H9 (cell line): ENCODE measurements around the gene GFM1. TPM values are rescaled to one million over a fixed set of nuclear protein-coding genes. Genes with fewer than 3 reads are reported as not detected.

Experiments used
- DNase-seq: peaks from one replicate; pipeline ENCODE4 v3.0.0-alpha.2; 2017
- H2AFZ ChIP-seq: one replicate; pipeline ENCODE4 v1.6.1; 2013; ENCODE audit warnings: mild to moderate bottlenecking, low read length, control low read depth, moderate library complexity
- H2AK5ac ChIP-seq: 2 replicates; pipeline ENCODE4 v1.6.1; 2013; ENCODE audit warnings: low read length, control low read depth, mixed read lengths; ENCODE audit not compliant: insufficient read length
- H2BK120ac ChIP-seq: one replicate; pipeline ENCODE4 v1.6.1; 2013; ENCODE audit warnings: low read depth, mild to moderate bottlenecking, low read length, control low read depth, inconsistent platforms; ENCODE audit not compliant: poor library complexity, severe bottlenecking
- H2BK12ac ChIP-seq: 2 replicates; pipeline ENCODE4 v1.6.1; 2013; ENCODE audit warnings: low read length, control low read depth, mixed read lengths, low read depth; ENCODE audit not compliant: insufficient read length
- H2BK15ac ChIP-seq: 2 replicates; pipeline ENCODE4 v1.6.1; 2013; ENCODE audit warnings: low read depth, low read length, control low read depth
- H2BK20ac ChIP-seq: one replicate; pipeline ENCODE4 v1.6.1; 2013; ENCODE audit warnings: low read depth, mild to moderate bottlenecking, low read length, control low read depth, inconsistent platforms; ENCODE audit not compliant: poor library complexity, severe bottlenecking
- H2BK5ac ChIP-seq: 2 replicates; pipeline ENCODE4 v1.6.1; 2013; ENCODE audit warnings: low read length, control low read depth, mixed read lengths; ENCODE audit not compliant: insufficient read length
- H3K14ac ChIP-seq: 2 replicates; pipeline ENCODE4 v1.6.1; 2013; ENCODE audit warnings: low read length, control low read depth; ENCODE audit not compliant: insufficient read depth
- H3K18ac ChIP-seq: 2 replicates; pipeline ENCODE4 v1.6.1; 2013; ENCODE audit warnings: low read depth, mild to moderate bottlenecking, mixed read lengths, low read length, control low read depth; ENCODE audit not compliant: insufficient read length
- H3K23ac ChIP-seq: 2 replicates; pipeline ENCODE4 v1.6.1; 2013; ENCODE audit warnings: low read length, control low read depth, mixed read lengths, low read depth; ENCODE audit not compliant: insufficient read length
- H3K23me2 ChIP-seq: 2 replicates; pipeline ENCODE4 v1.6.1; 2013; ENCODE audit warnings: low read depth, mild to moderate bottlenecking, mixed read lengths, low read length, control low read depth; ENCODE audit not compliant: insufficient read length, poor library complexity, severe bottlenecking
- H3K27ac ChIP-seq: 2 replicates; pipeline ENCODE4 v1.5.1; 2013; ENCODE audit warnings: low read length, control low read depth, mixed read lengths, low read depth; ENCODE audit not compliant: insufficient read length
- H3K27me3 ChIP-seq: 2 replicates; pipeline ENCODE4 v1.6.1; 2013; ENCODE audit warnings: low read length, control low read depth, inconsistent platforms; ENCODE audit not compliant: insufficient read depth
- H3K4ac ChIP-seq: 2 replicates; pipeline ENCODE4 v1.6.1; 2013; ENCODE audit warnings: low read depth, mild to moderate bottlenecking, control low read depth, inconsistent platforms, low read length, moderate library complexity
- H3K4me1 ChIP-seq: 2 replicates; pipeline ENCODE4 v1.6.1; 2013; ENCODE audit warnings: low read length, control low read depth, inconsistent platforms; ENCODE audit not compliant: insufficient read depth
- H3K4me2 ChIP-seq: 2 replicates; pipeline ENCODE4 v1.6.1; 2013; ENCODE audit warnings: low read length, control low read depth, mixed read lengths; ENCODE audit not compliant: insufficient read length, insufficient read depth
- H3K56ac ChIP-seq: 2 replicates; pipeline ENCODE4 v1.6.1; 2013; ENCODE audit warnings: low read depth, mild to moderate bottlenecking, mixed read lengths, low read length, control low read depth; ENCODE audit not compliant: insufficient read length
- H3K79me1 ChIP-seq: 2 replicates; pipeline ENCODE4 v1.6.1; 2013; ENCODE audit warnings: low read depth, mild to moderate bottlenecking, moderate library complexity, low read length, control low read depth, inconsistent platforms; ENCODE audit not compliant: insufficient read depth, poor library complexity, severe bottlenecking
- H3K79me2 ChIP-seq: 2 replicates; pipeline ENCODE4 v1.6.1; 2013; ENCODE audit warnings: low read length, control low read depth, inconsistent platforms; ENCODE audit not compliant: insufficient read depth
- H3K9ac ChIP-seq: 2 replicates; pipeline ENCODE4 v1.6.1; 2013; ENCODE audit warnings: low read length, control low read depth, mixed read lengths; ENCODE audit not compliant: insufficient read length; ENCODE audit errors: extremely low read depth
- H3K9me3 ChIP-seq: one replicate; pipeline ENCODE4 v1.6.1; 2013; ENCODE audit warnings: low read depth, low read length, inconsistent platforms; ENCODE audit not compliant: control insufficient read depth
- H3T11ph ChIP-seq: one replicate; pipeline ENCODE4 v1.6.1; 2013; ENCODE audit warnings: mild to moderate bottlenecking, low read length, control low read depth, inconsistent platforms
- H4K20me1 ChIP-seq: one replicate; pipeline ENCODE4 v1.6.1; 2013; ENCODE audit not compliant: control insufficient read depth, insufficient read length, insufficient read depth
- H4K5ac ChIP-seq: 2 replicates; pipeline ENCODE4 v1.6.1; 2013; ENCODE audit warnings: low read depth, mild to moderate bottlenecking, mixed read lengths, low read length, control low read depth; ENCODE audit not compliant: insufficient read length
- H4K8ac ChIP-seq: replicated peaks from 2 replicates; pipeline ENCODE4 v1.6.1; 2013; ENCODE audit warnings: low read length, control low read depth, mixed read lengths, low read depth; ENCODE audit not compliant: insufficient read length
- H4K91ac ChIP-seq: 2 replicates; pipeline ENCODE4 v1.6.1; 2013; ENCODE audit warnings: low read depth, mild to moderate bottlenecking, moderate library complexity, mixed read lengths, low read length, control low read depth; ENCODE audit not compliant: insufficient read length
- H3K27ac Mint-ChIP-seq, 3 experiments: 2 replicates in 2 of 3; 3 replicates in 1 of 3; pipeline ENCODE4 v1.8.0; 2020 to 2021; ENCODE audit warnings: mixed read lengths in 3 of 3, mild to moderate bottlenecking in 1 of 3, moderate library complexity in 1 of 3
- H3K27me3 Mint-ChIP-seq: 2 replicates; pipeline ENCODE4 v1.8.0; 2021; ENCODE audit warnings: low read depth, mild to moderate bottlenecking, moderate library complexity, mixed read lengths
- H3K36me3 Mint-ChIP-seq, 3 experiments: 2 replicates in 2 of 3; 3 replicates in 1 of 3; pipeline ENCODE4 v1.8.0; 2020 to 2021; ENCODE audit warnings: low read depth in 3 of 3, mixed read lengths in 3 of 3; ENCODE audit not compliant: insufficient read depth in 1 of 3
- H3K4me1 Mint-ChIP-seq, 2 experiments: 2 replicates each; pipeline ENCODE4 v1.8.0; 2020; ENCODE audit warnings: mixed read lengths in 2 of 2
- H3K4me3 Mint-ChIP-seq, 2 experiments: 2 replicates in 1 of 2; 3 replicates in 1 of 2; pipeline ENCODE4 v1.8.0; 2020 to 2021; ENCODE audit warnings: mild to moderate bottlenecking in 2 of 2, mixed read lengths in 2 of 2, moderate library complexity in 1 of 2
- H3K9me3 Mint-ChIP-seq, 2 experiments: 2 replicates in 1 of 2; 3 replicates in 1 of 2; pipeline ENCODE4 v1.8.0; 2020; ENCODE audit warnings: mild to moderate bottlenecking in 2 of 2, mixed read lengths in 2 of 2, moderate library complexity in 1 of 2
- WGBS: extraction: QIAGEN DNeasy Blood & Tissue Kit; methylation state at CpG from one replicate; pipeline ENCODE4 v1.1.7; 2013; ENCODE audit warnings: missing lambda C conversion rate, low lambda C conversion rate, mixed read lengths; ENCODE audit not compliant: insufficient read length; ENCODE audit errors: extremely low coverage; 5-methylcytosine and 5-hydroxymethylcytosine counted together
- total RNA-seq: library from RNA; stranded (reverse); gene quantifications from 2 replicates; pipeline ENCODE4 v1.2.1, GENCODE V29; 2021
- TF ChIP-seq, protein P1 (sequence below): fragments of 200-600 bp; sonication (generic); conservative IDR thresholded peaks from 3 replicates; pipeline ENCODE4 v1.8.0; 2021; ENCODE audit warnings: antibody characterized with exemption, mild to moderate bottlenecking

Gene GFM1
- total RNA-seq, 1 experiment from 2014 or later = 47.1 TPM

DNA sequence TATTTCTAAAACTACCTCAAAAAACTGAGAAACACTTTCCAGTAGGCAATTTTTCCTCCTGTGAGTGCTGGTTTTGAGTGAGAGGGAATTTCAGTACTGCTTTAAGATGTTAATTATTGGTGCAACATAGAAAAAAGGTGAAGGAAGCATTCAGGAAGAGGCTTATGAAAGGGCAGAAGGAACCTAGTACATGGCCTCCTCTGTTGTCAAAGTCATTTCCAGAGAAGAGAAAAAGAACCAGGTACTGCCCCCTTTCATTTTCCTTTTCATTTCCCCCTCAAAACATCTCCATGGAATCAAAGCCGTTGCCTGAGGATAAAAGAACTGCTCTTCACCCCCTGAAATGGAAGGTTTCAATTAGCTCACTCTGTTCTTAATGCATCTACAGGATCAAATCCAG, 68.1 kb downstream of the GFM1 start:
- H3K79me2 ChIP-seq = no peaks in the 10 kb centered on the region
- no peak overlapping the region for H2AK5ac ChIP-seq
- no peak overlapping the region for H3K56ac ChIP-seq
- no CpG with 5 or more reads among the region's 1 CpG for WGBS
- H3T11ph ChIP-seq = no peak overlapping the region
- no peak overlapping the region for H2BK5ac ChIP-seq
- H3K27me3 ChIP-seq = no peaks in the 10 kb centered on the region
- no peak overlapping the region for H4K8ac ChIP-seq
- no peak for DNase-seq
- Mint-ChIP-seq H3K27me3 (no peaks in the 10 kb centered on the region), H3K4me3 (no peak overlapping the region), H3K4me1 (peaks cover 15 to 17% of the 10 kb centered on the region in 2 experiments), H3K36me3 (peaks cover 0 to 14% (median 0%) of the 10 kb centered on the region in 3 experiments; a peak in 2 of 7 replicates), H3K9me3 (no peaks in the 10 kb centered on the region), H3K27ac (no peak overlapping the region)
- H3K4me2 ChIP-seq = no peak overlapping the region
- H4K5ac ChIP-seq = no peak overlapping the region
- H2BK20ac ChIP-seq = no peak overlapping the region
- TF ChIP-seq, protein P1, sequence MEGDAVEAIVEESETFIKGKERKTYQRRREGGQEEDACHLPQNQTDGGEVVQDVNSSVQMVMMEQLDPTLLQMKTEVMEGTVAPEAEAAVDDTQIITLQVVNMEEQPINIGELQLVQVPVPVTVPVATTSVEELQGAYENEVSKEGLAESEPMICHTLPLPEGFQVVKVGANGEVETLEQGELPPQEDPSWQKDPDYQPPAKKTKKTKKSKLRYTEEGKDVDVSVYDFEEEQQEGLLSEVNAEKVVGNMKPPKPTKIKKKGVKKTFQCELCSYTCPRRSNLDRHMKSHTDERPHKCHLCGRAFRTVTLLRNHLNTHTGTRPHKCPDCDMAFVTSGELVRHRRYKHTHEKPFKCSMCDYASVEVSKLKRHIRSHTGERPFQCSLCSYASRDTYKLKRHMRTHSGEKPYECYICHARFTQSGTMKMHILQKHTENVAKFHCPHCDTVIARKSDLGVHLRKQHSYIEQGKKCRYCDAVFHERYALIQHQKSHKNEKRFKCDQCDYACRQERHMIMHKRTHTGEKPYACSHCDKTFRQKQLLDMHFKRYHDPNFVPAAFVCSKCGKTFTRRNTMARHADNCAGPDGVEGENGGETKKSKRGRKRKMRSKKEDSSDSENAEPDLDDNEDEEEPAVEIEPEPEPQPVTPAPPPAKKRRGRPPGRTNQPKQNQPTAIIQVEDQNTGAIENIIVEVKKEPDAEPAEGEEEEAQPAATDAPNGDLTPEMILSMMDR = no peak
- no peak overlapping the region for H2BK120ac ChIP-seq
- H3K79me1 ChIP-seq = no peaks in the 10 kb centered on the region
- no peaks in the 10 kb centered on the region for H3K23me2 ChIP-seq
- no peak overlapping the region for H4K91ac ChIP-seq
- no peak overlapping the region for H3K9ac ChIP-seq
- H2BK15ac ChIP-seq = no peak overlapping the region
- no peak overlapping the region for H3K27ac ChIP-seq
- H3K4me1 ChIP-seq = no peaks in the 10 kb centered on the region
- no peak overlapping the region for H2BK12ac ChIP-seq
- H3K18ac ChIP-seq = no peak overlapping the region
- H3K23ac ChIP-seq = no peak overlapping the region
- H4K20me1 ChIP-seq = no peaks in the 10 kb centered on the region
- no peak overlapping the region for H3K14ac ChIP-seq
- H3K4ac ChIP-seq = no peak overlapping the region
- no peaks in the 10 kb centered on the region for H3K9me3 ChIP-seq
- H2AFZ ChIP-seq = no peak overlapping the region
